Subcutaneous adipose tissue (tissue), 4 donors: ENCODE measurements around the gene COL26A1. TPM values are rescaled to one million over a fixed set of nuclear protein-coding genes. Genes with fewer than 3 reads are reported as not detected.

Experiments used
- CTCF ChIP-seq: fragments of 450-650 bp; IDR thresholded peaks from one replicate; pipeline ENCODE4 v1.5.1; 2016; ENCODE audit warnings: low read depth, mild to moderate bottlenecking, control low read depth, antibody characterized with exemption, moderate library complexity
- total RNA-seq, 4 donors: library from RNA; depleted of rRNA; stranded (reverse); fragments of >200 nt; gene quantifications; one replicate each; pipeline ENCODE4 v1.1.0, GENCODE V29; 2016

The COL26A1 gene
- total RNA-seq, 4 donors from 2014 or later, result not detected

GRCh38 chr7:101465131-101465530 is 102.5 kb downstream of the COL26A1 start:
- TF ChIP-seq CTCF, result no peak

DNA sequence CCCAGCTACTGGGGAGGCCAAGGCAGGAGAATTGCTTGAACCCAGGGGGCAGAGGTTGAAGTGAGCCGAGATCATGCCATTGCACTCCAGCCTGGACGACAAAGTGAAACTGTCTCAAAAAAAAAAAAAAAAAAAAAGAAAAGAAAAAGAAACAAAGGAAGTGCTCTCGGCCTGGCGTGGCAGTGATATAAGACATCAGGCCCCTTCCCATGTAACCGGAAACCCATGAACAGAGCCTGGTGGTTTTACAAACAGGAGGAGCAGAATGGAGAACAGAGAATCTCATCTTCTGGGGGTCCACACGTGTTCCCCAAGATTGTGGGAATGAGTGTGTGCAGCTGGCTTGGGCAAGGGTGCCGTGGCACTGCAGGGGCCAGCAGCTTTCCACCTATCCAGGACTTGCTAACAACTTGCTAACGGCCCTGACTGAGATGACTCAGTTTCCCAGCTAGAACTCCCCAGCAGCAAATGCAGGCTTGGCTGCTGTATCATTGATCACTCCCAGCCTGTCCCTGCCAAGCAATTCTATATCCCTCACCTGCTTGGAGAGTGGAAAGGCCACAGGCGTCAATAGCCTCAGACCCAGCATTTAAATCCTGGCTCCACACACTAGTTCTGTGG is 103.0 kb downstream of the COL26A1 start:
- no peak for TF ChIP-seq CTCF

GRCh38 chr7:101466871-101467270 is 104.2 kb downstream of the COL26A1 start:
- TF ChIP-seq CTCF, result no peak

- TF ChIP-seq CTCF, result no peak
These were observed 106.0 kb downstream of the COL26A1 start for GRCh38 chr7:101468546-101469275.

DNA sequence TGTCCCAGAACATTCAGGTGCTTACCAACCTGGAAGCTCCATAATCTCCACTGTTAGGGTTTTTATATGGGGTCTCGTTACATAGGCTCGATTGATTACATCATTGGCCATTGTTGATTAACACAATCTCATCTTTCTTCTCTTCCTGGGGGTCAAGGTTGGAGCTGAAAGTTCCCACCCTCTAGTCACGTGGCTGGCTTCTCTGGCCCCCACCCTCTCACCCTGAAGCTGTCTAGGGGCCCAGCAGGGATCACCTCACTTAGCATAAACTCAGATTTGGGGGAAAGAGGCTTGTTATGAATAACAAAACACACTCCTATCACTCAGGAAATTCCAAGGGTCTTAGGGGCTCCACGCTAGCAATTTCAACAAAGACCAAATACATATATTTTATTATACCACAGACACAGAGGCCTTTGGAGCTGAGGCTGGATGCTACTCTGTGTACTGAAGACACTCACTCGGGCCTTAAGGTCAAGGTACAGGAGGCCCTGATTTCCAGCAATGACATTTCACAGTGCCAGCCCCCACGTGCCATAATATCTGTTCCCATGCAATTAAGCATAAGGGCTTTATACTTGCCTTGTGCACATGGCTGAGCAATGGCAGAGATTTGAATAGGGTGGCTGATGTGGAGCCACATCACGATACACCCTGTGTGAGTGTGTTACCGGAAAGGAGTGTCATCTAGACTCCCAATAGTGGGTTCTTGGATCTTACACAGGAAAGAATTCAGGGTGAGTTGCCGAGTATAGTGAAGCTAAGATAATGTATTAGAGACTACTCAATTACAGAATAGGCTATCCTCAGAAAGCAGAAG is 108.2 kb downstream of the COL26A1 start:
- TF ChIP-seq CTCF, result no peak

DNA sequence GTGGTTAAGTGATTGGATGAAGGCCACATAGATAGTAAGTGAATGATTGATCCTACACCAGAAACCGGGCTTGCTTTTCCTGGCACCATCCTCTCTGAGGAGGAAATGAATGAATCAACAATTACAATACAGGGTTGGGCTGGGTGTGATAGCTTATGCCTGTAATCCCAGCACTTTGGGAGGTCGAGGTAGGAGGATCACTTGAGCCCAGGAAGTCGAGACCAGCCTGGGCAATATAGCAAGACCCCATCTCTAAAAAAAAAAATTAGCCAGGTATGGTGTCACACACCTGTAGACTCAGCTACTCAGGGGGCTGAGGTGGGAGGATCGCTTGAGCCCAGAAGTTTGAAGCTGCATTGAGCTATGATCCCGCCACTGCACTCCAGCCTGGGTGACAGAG is 111.5 kb downstream of the COL26A1 start:
- no peak for TF ChIP-seq CTCF

- TF ChIP-seq CTCF, result no peak
These were observed 116.5 kb downstream of the COL26A1 start for GRCh38 chr7:101479217-101479616.
